HG03064 (cell line): ENCODE results near the gene B4GALT6.
A peak's percentile ranks its signal among the peaks of the same experiment; 100 is the strongest.

ENCODE experiments used
- ATAC-seq: cut with Tn5 transposase; IDR thresholded peaks from one replicate; pipeline ENCODE4 v1.9.1; 2021; ENCODE audit warnings: low read depth; ENCODE audit not compliant: unreplicated experiment

The B4GALT6 gene

GRCh38 chr18:31694297-31694696 is 9.9 kb upstream of the B4GALT6 start:
- no peak for ATAC-seq

DNA sequence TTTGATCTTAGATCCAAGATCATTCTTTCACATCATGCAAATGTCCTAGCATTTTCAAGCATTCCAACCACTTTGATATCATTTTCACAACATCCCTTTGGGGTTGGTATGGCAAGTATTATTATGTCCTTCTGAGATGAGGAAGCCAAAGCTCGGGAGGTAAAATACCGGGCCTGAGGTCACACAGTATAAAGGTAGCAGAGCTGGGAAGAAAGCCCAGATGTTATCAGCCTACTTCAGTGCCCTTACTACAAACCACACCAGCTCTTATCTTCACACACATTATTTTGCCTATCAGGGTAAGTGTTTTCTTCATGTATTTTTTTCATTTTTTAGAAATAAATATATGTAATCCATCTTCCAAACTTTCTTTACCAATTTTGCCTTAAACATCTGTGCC is 4.2 kb upstream of the B4GALT6 start:
- no peak for ATAC-seq

DNA sequence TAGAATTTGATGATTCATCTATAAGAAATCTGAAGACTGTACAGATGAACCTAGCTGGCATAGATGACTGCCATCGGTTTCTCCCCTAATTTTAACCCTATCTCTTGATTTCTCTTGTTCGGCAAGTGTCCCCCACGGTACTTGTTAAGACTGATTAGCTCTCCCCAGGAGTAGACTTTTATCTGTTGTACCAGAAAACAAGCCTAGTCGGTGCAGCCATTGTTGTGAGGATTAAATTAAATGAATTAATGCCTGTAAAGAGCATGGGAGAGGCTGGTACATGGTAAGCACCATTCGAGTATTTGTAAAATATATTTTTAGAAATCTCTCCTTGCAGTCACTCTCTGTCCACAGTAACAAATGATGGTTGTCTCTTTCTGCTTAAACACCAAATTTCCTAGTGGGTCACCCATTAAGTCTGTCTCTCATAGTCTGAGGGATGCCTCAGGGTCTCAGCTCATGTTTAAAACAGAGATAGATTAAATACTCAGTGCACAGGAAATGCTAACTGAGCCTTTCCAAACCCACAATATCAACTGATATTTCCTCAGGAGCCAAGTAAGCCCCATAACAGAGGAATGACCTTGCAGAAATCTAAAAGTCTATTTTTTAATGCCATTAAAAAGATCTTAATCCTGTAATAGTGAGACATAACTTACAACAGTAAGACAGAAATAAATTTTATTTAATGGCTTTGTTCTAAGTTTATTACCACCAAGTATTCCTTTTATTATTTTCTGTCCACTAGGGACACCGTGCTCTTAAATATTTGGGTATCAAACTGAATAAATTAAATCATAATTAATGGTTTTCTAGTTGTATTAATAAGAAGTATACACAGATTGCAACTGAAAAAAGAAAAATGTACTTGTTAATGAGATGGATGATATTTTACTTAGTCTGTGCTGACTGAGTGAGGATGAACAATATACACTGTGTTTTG is 2.9 kb upstream of the B4GALT6 start:
- ATAC-seq = no peak

DNA sequence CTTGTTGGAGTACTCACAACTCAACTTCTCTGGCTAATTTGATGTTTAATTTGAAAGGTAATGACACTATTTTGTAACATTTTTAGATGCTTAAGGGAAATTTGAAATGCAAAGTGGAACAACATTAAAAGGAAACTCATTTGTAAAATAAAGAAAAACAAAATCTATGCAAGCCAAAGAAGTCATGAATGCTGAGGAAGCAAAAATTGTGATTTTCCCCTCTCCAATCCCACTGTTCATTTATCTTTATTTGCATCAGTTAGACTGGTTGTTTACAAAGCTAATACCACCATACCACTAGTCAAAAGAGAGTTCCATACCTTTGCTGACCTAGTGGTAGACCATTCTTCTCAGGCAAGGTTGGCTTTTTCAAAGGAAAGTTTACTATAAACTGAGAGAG is 2.2 kb upstream of the B4GALT6 start:
- ATAC-seq = no peak

DNA sequence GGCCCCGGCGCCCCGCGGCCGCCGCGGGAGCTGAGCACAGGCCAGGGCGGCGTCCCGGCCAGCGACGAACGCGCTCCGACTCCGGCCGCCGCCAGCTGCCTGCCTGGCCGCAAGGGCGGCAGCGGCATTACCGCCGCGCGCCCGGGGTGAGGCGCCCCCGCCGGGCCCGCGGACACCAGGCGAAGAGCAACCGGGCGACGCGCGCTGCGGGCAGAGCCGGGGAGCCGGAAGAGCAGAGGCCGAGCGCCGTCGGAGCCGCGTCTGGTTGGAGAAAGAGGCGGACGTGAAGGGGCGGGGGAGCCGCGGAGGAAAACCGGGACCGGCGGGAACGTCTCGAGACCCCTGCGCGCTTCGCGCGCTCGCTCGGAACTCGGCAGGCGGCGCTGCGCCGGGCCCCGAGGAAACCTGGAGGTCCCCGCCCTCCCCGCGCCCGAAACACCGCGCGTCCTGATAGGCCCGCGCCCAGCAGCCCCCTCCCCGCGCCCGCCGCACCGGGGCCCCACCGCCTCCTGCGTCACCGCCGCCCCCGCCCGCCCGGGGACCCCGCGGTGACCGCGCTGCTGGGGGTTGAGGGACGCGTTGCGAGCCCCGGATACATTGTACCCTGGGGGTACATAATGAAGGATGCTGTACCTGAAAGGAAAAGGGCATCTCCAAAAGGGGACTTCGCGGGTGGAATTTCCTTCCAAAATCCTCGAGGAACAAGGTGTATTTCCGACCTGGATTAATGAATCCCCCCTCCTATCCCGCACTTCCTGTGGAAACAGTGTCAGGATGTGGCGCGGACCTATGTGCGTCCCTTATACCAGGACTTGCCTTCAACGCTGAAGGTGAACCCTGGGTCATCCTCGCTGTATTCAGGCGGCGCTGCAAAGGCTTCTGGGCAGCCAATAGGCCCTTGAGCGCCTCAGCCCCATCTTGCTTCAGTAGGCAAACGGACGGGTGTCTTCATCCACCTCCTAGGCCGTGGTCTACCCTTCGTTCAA is 1.0 kb upstream of the B4GALT6 start:
- ATAC-seq = peak; percentile 77

GRCh38 chr18:31683968-31684278 is 458 bp downstream of the B4GALT6 start:
- no peak for ATAC-seq

DNA sequence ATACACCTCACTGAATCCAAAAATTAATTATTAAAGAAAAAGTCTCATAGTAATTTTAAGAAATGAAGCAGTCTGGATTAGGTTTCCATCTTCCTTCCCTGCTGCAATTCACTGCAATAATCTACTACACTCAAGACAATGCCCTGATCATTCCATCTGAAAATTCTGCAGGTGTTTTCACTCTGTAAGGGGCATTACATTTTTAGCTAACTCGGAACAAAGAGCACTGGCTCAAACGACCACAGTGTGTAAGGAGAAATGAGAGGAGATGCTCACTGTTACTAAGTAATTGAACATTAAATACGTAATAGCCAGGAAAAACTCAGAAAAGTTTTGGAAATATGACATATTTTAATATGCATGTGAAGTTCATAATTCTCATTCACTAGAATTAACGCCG is 1.3 kb downstream of the B4GALT6 start:
- ATAC-seq = no peak

DNA sequence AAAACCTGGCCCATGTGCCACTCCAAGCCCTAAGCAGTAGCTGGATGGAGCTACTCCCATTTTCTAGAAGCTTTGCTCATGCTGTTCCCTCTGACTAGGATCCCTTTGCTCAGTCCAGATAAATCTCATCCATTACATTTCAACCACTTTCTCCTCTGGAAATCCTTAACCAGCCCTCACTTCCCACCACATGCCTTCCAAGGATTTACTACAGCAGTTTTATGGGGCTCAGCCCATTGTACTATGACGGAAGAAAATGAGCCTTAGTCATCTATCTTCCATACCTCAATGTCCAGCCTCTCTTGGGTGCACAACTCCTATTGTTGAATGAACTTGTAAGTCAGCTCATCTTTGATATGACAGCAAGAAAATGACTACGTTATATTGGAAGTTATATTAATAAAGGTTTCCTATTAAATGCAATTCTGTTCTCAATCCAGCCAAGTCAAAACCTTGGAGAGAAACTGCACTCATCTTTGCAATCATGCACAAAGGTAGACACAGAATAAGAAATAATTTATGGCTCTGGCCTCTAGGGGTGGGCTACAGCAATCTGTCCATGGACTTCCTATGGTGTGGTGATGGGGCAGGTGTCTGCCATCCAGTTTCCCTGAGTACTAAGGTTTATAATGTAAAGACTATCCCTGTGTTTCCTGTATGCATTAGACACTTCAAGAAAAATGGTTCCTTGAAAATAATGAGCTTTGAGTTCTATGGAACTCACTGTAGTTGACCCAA is 3.4 kb downstream of the B4GALT6 start:
- ATAC-seq = no peak

DNA sequence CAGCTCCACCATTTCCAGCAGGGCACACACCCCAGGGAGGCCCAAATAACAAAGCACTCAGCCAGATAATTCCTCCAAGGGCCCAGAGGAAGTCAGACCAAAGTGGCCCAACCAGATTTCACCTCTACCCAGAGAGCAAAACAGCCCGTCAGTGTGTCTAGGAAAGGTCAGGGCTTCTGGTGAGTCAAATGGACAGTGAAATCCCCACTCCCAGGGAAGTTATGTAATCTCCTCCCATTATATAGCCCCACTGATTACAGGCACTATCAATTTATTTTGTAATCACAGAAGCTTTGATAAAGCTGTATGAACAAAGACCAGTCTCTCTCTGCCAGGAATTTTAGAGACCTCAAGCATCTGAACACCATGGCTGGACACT is 4.0 kb downstream of the B4GALT6 start:
- ATAC-seq = no peak

DNA sequence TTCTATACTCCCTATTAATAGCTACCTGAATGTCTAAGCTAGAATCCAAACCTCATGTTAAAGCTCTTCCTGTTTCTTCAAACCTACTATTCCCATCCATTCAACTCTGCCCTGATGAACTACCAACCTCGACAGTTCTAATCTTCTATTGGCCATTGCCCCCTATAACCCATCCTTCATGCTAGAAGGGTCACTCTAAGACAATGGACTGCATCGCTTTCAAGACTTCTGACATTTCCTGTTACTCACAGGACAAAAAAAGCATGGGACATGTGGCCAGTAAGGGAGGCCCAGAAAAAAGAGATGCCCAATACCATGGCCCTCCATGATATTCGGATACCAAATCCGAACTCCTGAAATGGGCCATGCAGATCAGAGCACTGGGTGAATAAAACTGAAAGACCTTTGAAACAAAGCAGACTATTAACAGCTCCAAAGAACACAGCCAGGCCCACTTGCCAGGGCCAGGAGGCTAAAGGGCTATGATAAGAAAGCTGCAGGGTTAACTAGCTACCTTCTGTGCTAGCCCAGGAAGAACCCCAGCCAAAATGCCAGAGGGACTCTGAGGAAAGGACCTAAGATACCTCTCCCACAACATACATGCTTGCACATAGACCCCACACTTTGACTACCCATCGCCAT is 4.5 kb downstream of the B4GALT6 start:
- ATAC-seq = no peak

DNA sequence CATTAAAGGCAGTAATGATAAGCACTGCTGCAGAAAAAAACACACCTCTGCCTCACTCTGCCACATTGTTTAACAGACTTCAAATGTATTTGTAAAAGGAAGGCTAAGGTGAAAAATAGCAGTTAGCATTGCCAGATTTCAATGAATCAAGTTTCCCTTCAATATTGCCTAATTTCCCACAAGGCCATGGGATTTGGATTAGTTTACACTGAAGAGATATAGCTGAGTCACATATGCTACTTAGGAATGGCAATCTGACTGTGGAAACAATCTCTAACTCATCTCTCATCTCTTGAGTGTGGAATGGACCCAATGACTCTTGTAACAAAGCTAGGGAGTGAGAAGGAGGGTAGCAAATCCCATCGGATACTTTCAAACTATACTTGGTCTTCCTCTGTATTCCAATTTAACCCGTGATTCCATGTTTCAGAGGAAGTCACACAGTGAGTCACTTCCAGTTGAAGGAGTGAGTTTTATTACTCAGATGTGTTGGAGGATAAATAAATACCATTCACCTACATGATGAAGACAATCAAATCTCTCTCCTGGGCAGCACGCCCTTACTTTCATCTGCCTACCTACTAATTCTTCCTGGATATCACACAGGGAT is 5.1 kb downstream of the B4GALT6 start:
- ATAC-seq = no peak

DNA sequence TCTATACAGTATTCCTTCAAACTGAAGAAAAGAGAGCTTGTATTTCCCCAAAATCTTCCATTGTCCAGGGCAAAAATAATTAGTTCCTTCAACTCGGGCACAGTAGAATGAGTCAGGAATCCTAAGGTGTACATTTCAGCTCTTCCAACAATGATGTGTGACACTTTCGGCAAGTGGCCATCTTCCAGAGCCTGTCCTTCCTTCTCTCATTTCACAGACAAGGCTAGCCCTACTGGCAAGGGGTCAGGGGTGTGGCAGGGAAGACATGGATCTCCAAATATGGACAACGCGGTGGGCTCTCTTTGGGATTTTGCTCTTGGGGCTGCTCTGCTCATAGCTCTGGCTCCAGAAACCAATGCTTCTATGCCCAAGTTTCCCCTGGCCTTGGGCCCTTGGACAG is 6.0 kb downstream of the B4GALT6 start:
- no peak for ATAC-seq

DNA sequence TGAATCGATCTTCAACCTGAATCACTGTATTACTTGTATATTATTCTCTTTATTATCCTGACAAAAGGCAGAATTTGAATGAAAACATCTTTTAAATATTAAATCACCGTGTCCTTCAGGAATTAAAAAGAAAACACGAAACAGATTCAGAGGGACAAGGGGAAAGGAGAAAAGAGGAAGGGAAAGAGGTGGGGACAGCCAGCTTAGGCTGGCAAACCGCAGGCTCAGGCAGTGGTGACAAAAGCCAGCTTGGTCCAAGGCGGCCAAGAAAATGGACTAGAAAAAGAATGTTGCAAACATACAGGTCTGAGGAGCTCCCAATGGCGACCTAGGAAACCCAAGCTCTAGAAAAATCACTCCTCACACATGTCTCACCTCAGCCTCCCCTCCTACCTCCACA is 6.8 kb downstream of the B4GALT6 start:
- ATAC-seq = no peak

GRCh38 chr18:31675404-31675803 is 9.0 kb downstream of the B4GALT6 start:
- ATAC-seq = no peak

DNA sequence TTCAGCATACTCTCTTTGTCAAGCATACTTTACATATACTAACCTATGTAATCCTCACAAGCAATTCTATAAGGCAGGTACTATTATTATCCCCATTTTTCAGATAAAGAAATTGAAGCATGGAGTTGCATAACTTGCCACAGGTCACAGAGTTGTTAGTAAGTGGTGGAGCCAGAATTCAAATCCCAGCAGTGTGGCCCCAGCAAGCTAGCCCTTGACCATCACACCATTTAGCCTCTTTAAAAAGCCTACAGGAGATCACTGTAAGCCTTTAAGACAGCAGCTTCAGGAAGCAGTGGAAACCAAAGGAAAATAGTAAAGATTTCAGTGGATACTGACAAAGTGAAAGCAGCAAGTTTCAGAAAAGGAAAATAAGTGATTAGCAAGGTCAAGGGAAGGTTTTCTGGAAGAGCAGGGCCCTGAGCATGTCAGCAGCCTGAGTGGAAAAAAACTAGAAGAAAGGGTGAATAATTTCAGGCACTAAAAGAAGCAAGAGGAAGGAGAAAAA is 11.7 kb downstream of the B4GALT6 start:
- ATAC-seq = no peak

GRCh38 chr18:31671951-31672350 is 12.4 kb downstream of the B4GALT6 start:
- ATAC-seq = no peak

DNA sequence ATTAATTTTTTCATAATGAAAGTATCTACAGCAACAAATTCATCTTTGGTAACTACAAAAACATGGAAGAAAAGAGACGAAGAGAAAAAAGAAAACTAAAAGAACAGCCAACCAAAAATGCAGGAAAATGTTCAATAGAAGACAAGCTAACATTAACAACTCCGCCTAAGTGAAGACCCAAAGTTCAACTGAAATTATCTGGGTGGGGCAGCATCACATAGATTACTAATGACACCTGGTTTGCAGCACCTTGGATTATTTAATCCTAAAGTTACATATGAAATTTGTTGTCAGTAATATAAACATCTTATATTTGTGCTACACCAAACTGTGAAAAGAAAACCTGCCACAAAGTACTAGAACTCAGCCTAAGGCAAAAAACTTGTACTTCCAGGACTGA is 14.8 kb downstream of the B4GALT6 start:
- no peak for ATAC-seq

- ATAC-seq = no peak
Observed at GRCh38 chr18:31667185-31667584, 17.2 kb downstream of the B4GALT6 start.

DNA sequence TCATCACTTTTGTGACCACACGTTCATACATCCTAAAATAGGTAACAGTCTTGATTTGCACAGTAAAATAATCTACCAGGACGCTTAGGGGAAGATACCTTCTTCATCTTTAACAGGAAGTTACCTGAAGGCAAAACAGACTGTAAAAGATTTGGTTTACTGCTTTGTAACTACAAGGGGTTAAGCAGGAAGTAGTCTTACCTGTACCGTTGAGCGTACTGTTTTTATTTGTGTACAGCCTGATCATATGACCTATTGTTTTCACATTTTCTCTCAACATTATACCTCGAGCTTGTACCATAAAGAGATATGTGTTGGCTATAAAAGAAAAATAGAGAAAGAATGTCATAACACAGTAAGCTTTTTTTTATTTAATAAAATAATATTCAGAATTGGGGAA is 18.3 kb downstream of the B4GALT6 start:
- ATAC-seq = no peak

GRCh38 chr18:31664101-31664500 is 20.3 kb downstream of the B4GALT6 start:
- ATAC-seq = no peak
